Colonic mucosa (tissue), 4 donors: ENCODE measurements around the gene TUB. TPM values are rescaled to one million over a fixed set of nuclear protein-coding genes. Genes with fewer than 3 reads are reported as not detected.

ENCODE experiments used
- DNase-seq: peaks from one replicate; pipeline ENCODE4 v3.0.0-alpha.2; 2020
- H3K27ac ChIP-seq: fragments of 200-600 bp; one replicate; pipeline ENCODE4 v1.8.0; 2021
- H3K27me3 ChIP-seq: fragments of 200-600 bp; one replicate; pipeline ENCODE4 v1.8.0; 2021
- H3K36me3 ChIP-seq: fragments of 200-600 bp; one replicate; pipeline ENCODE4 v1.8.0; 2021
- H3K4me1 ChIP-seq: fragments of 200-600 bp; one replicate; pipeline ENCODE4 v1.8.0; 2021; ENCODE audit warnings: mild to moderate bottlenecking
- H3K4me3 ChIP-seq: fragments of 200-600 bp; one replicate; pipeline ENCODE4 v1.8.0; 2021
- H3K9ac ChIP-seq, 2 donors: one replicate each; pipeline ENCODE4 v1.7.0; 2013; ENCODE audit warnings: control low read depth in 2 of 2, low read depth in 2 of 2, low read length in 2 of 2
- H3K9me3 ChIP-seq: fragments of 200-600 bp; one replicate; pipeline ENCODE4 v1.8.0; 2021
- intact Hi-C: fragments of 100-400 bp; cut with DNase I; formaldehyde crosslinking; loops from one replicate; pipeline ENCODE4 v1.14.1; 2022
- total RNA-seq, 2 donors: library from RNA; stranded (reverse); fragmentation: NEBNext Ultra II Directional in 1 of 2; extraction: Animal tissue kit (Norgen Biotek cat#: 25700) in 1 of 2; gene quantifications; one replicate each; pipeline ENCODE4 v1.2.1, GENCODE V29; 2021
- TF ChIP-seq, protein P1 (sequence below): fragments of 200-600 bp; IDR thresholded peaks from one replicate; pipeline ENCODE4 v1.8.0; 2022; ENCODE audit warnings: antibody characterized with exemption, mild to moderate bottlenecking
- donor health status: healthy.
- donor health status: DM: no; HTN: no; CAD: no.
- donor health status: DM: no; HTN: no; CAD: no.

The TUB gene
- total RNA-seq, 2 donors from 2014 or later: 1.2 to 1.4 TPM

GRCh38 chr11:8055091-8055835 is 25.7 kb upstream of the TUB start:
- H3K36me3 ChIP-seq: no peaks in the 10 kb centered on the region
- DNase-seq: no peak
- H3K27me3 ChIP-seq: no peaks in the 10 kb centered on the region
- H3K4me3 ChIP-seq: no peak overlapping the region
- H3K9me3 ChIP-seq: no peaks in the 10 kb centered on the region
- no peak overlapping the region for H3K9ac ChIP-seq
- H3K4me1 ChIP-seq: no peaks in the 10 kb centered on the region
- H3K27ac ChIP-seq: no peak overlapping the region
- intact Hi-C loops: no loop called here
- TF ChIP-seq, protein P1, sequence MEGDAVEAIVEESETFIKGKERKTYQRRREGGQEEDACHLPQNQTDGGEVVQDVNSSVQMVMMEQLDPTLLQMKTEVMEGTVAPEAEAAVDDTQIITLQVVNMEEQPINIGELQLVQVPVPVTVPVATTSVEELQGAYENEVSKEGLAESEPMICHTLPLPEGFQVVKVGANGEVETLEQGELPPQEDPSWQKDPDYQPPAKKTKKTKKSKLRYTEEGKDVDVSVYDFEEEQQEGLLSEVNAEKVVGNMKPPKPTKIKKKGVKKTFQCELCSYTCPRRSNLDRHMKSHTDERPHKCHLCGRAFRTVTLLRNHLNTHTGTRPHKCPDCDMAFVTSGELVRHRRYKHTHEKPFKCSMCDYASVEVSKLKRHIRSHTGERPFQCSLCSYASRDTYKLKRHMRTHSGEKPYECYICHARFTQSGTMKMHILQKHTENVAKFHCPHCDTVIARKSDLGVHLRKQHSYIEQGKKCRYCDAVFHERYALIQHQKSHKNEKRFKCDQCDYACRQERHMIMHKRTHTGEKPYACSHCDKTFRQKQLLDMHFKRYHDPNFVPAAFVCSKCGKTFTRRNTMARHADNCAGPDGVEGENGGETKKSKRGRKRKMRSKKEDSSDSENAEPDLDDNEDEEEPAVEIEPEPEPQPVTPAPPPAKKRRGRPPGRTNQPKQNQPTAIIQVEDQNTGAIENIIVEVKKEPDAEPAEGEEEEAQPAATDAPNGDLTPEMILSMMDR: no peak

DNA sequence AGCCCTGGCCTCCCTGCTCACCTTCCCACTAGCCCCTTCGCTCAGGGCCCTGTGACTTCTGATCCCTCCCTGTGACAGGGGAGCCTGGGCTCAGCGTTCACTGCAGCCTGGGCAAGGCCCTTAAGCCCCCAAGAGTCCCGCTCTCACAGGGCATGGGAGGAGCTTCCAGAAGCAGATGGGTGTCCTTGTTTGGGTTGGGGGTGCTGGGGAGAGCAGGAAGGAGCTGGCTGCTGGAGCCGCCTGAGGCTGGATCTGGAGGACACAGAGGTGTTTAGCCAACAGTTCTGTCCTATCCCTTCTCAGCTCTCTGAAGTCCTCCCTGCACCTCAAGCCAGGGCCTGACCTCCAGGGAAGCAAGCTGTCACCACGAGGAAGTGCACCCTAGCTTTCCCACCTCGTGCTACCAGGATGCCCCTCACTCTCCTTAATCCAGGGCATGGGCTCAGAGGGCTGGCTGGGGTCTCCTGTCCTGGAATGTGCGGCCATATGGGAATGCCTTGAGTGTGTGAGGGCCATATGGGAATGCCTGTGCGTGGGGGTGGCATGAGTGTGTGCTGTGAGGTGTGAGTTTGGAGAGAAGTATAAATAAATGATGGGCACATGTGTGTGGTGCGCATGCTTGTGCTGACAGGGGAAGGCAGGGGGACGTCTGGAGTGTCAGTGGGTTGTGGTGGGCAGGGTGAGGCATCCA is 25.0 kb upstream of the TUB start:
- no peaks in the 10 kb centered on the region for H3K36me3 ChIP-seq
- no peak overlapping the region for H3K4me3 ChIP-seq
- no peaks in the 10 kb centered on the region for H3K27me3 ChIP-seq
- TF ChIP-seq, protein P1: no peak
- H3K9me3 ChIP-seq: no peaks in the 10 kb centered on the region
- H3K9ac ChIP-seq: no peak overlapping the region
- no peak overlapping the region for H3K27ac ChIP-seq
- no peak for DNase-seq
- H3K4me1 ChIP-seq: no peaks in the 10 kb centered on the region
- intact Hi-C loops: no loop called here

GRCh38 chr11:8056810-8057463 is 24.1 kb upstream of the TUB start:
- Histone ChIP-seq H3K36me3 (no peaks in the 10 kb centered on the region), H3K4me1 (no peaks in the 10 kb centered on the region), H3K27ac (no peak overlapping the region), H3K27me3 (no peaks in the 10 kb centered on the region), H3K9ac (no peak overlapping the region), H3K9me3 (no peaks in the 10 kb centered on the region), H3K4me3 (no peak overlapping the region)
- DNase-seq: no peak
- TF ChIP-seq, protein P1: no peak
- intact Hi-C loops: no loop called here

DNA sequence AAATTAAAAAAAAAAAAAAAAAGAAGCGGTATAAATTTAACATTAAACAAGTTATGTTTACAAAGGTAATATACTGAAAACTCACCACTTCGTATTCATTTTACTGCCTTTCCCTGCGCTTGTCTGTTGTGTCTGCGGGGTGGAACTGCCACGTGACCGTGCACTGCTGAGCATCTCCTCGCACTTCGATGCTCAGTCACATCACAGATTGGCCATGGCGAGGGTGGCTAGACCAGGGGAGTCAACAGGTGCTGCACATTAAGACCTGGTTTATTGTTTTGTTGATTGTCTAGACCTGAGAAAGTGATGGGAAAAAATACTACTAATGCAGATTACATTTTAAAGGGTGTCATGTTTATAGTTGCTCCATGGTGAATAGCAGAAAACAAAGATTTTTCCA is 22.8 kb upstream of the TUB start:
- no peaks in the 10 kb centered on the region for H3K36me3 ChIP-seq
- no peaks in the 10 kb centered on the region for H3K9me3 ChIP-seq
- H3K27me3 ChIP-seq: no peaks in the 10 kb centered on the region
- no peak for DNase-seq
- intact Hi-C loops: no loop called here
- H3K9ac ChIP-seq: no peak overlapping the region
- TF ChIP-seq, protein P1: no peak
- no peak overlapping the region for H3K4me3 ChIP-seq
- H3K4me1 ChIP-seq: no peaks in the 10 kb centered on the region
- no peak overlapping the region for H3K27ac ChIP-seq

GRCh38 chr11:8059030-8059429 is 22.0 kb upstream of the TUB start:
- no peak for DNase-seq
- Histone ChIP-seq H3K36me3 (no peaks in the 10 kb centered on the region), H3K27me3 (no peaks in the 10 kb centered on the region), H3K27ac (no peak overlapping the region), H3K4me1 (no peaks in the 10 kb centered on the region), H3K9me3 (no peaks in the 10 kb centered on the region), H3K4me3 (no peak overlapping the region), H3K9ac (no peak overlapping the region)
- intact Hi-C loops: no loop called here
- TF ChIP-seq, protein P1: no peak
